Measurements from ENCODE around the gene USP54.
"Not testable (repeated sequence)": the region's sequence is repeated elsewhere in the genome, so short reads cannot be mapped to it uniquely, and the experiment has no call there.

Gene USP54

DNA sequence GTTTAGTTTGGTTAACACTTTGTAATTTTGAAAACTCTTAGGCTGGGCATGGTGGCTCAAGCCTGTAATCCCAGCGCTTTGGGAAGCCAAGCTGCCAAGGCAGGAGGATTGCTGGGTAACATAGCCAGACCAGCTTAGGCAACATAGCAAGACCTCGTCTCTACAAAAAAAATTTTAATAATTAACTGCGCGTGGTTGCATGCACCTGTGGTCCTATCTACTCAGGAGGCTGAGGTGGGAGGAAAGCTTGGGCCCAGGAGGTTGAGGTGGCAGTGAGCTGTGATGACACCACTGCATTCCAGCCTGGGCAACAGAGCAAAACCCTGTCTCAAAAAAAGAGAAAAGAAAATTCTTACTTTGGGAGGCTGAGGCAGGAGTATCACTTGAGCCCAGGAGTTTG lies 31.9 kb upstream of the USP54 start:
- Histone ChIP-seq H3K79me2 (ENCODE audit: insufficient read depth, low read length) (peaks cover 15% of the 10 kb centered on the region; the same call in 1 of the 2 replicates), H4K20me1 (ENCODE audit: insufficient read depth, low read length, poor library complexity, severe bottlenecking) (no peaks in the 10 kb centered on the region), H3K9me3 (ENCODE audit: insufficient read depth, low read depth, low read length) (no peaks in the 10 kb centered on the region), H2AFZ (ENCODE audit: low read length) (no peak overlapping the region), H3K27me3 (ENCODE audit: insufficient read depth, low read length, poor library complexity, severe bottlenecking) (no peaks in the 10 kb centered on the region), H3K9ac (ENCODE audit: low read depth, low read length, poor library complexity, severe bottlenecking) (no peak overlapping the region), H3F3A (ENCODE audit: low read depth) (no peaks in the 10 kb centered on the region), H3K36me3 (ENCODE audit: insufficient read depth, low read length) (no peaks in the 10 kb centered on the region), H3K9me2 (replicated peaks; ENCODE audit: low read depth, low read length) (no peaks in the 10 kb centered on the region), H3K4me3 (ENCODE audit: low read length, poor library complexity, severe bottlenecking) (no peak overlapping the region), H3K4me1 (ENCODE audit: insufficient read depth, low read length, poor library complexity, severe bottlenecking) (peaks cover 18% of the 10 kb centered on the region), H3K4me2 (ENCODE audit: low read depth, low read length, poor library complexity, severe bottlenecking) (no peak overlapping the region)
- TF ChIP-seq, protein P1, sequence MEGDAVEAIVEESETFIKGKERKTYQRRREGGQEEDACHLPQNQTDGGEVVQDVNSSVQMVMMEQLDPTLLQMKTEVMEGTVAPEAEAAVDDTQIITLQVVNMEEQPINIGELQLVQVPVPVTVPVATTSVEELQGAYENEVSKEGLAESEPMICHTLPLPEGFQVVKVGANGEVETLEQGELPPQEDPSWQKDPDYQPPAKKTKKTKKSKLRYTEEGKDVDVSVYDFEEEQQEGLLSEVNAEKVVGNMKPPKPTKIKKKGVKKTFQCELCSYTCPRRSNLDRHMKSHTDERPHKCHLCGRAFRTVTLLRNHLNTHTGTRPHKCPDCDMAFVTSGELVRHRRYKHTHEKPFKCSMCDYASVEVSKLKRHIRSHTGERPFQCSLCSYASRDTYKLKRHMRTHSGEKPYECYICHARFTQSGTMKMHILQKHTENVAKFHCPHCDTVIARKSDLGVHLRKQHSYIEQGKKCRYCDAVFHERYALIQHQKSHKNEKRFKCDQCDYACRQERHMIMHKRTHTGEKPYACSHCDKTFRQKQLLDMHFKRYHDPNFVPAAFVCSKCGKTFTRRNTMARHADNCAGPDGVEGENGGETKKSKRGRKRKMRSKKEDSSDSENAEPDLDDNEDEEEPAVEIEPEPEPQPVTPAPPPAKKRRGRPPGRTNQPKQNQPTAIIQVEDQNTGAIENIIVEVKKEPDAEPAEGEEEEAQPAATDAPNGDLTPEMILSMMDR (conservative IDR thresholded peaks at IDR 0.05; ENCODE audit: low read length) = no peak
- no peak for TF ChIP-seq EZH2phosphoT487 (IDR thresholded peaks at IDR 0.05; ENCODE audit: borderline replicate concordance)

DNA sequence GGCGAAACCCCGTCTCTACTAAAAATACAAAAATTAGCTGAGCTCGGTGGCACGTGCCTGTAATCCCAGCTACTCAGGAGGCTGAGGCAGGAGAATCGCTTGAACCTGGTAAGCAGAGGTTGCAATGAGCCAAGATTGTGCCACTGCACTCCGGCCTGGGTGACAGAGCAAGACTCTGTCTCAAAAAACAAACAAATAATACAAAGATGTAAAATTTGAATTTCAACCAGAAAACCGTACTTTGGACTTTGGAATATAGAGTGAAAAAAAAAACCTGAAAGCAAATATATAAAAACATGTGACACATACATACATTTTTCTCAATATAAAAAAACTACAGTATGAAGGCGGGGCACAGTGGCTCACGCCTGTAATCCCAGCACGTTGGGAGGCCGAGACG lies 29.8 kb upstream of the USP54 start:
- H3K27me3 ChIP-seq (ENCODE audit: insufficient read depth, low read length, poor library complexity, severe bottlenecking); H3K4me1 ChIP-seq (ENCODE audit: insufficient read depth, low read length, poor library complexity, severe bottlenecking); H3K79me2 ChIP-seq (ENCODE audit: insufficient read depth, low read length); H2AFZ ChIP-seq (ENCODE audit: low read length); H3K36me3 ChIP-seq (ENCODE audit: insufficient read depth, low read length); H3K4me3 ChIP-seq (ENCODE audit: low read length, poor library complexity, severe bottlenecking); H3K9ac ChIP-seq (ENCODE audit: low read depth, low read length, poor library complexity, severe bottlenecking); H4K20me1 ChIP-seq (ENCODE audit: insufficient read depth, low read length, poor library complexity, severe bottlenecking); H3F3A ChIP-seq (ENCODE audit: low read depth); H3K9me2 ChIP-seq (replicated peaks; ENCODE audit: low read depth, low read length); H3K9me3 ChIP-seq (ENCODE audit: insufficient read depth, low read depth, low read length); H3K4me2 ChIP-seq (ENCODE audit: low read depth, low read length, poor library complexity, severe bottlenecking): not testable (repeated sequence)

DNA sequence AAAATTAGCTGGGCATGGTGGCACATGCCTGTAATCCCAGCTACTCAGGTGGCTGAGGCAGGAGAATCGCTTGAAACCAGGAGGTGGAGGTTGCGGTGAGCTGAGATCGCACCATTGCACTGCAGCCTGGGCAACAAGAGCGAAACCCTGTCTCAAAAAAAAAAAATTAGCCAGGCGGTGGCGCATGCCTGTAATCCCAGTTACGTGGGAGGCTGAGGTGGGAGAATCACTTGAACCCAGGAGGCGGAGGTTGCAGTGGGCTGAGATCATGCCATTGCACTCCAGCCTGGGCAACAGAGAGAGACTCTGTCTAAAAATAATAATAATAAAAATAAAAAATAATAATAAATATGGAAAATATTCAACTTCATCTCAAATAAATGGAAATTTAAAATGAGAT lies 26.0 kb upstream of the USP54 start:
- H3K9me2 ChIP-seq (replicated peaks; ENCODE audit: low read depth, low read length); H4K20me1 ChIP-seq (ENCODE audit: insufficient read depth, low read length, poor library complexity, severe bottlenecking); H3K4me1 ChIP-seq (ENCODE audit: insufficient read depth, low read length, poor library complexity, severe bottlenecking); H3K27me3 ChIP-seq (ENCODE audit: insufficient read depth, low read length, poor library complexity, severe bottlenecking); H2AFZ ChIP-seq (ENCODE audit: low read length); H3K9ac ChIP-seq (ENCODE audit: low read depth, low read length, poor library complexity, severe bottlenecking); H3K36me3 ChIP-seq (ENCODE audit: insufficient read depth, low read length); H3F3A ChIP-seq (ENCODE audit: low read depth); H3K4me3 ChIP-seq (ENCODE audit: low read length, poor library complexity, severe bottlenecking); H3K79me2 ChIP-seq (ENCODE audit: insufficient read depth, low read length); H3K9me3 ChIP-seq (ENCODE audit: insufficient read depth, low read depth, low read length); H3K4me2 ChIP-seq (ENCODE audit: low read depth, low read length, poor library complexity, severe bottlenecking): not testable (repeated sequence)

DNA sequence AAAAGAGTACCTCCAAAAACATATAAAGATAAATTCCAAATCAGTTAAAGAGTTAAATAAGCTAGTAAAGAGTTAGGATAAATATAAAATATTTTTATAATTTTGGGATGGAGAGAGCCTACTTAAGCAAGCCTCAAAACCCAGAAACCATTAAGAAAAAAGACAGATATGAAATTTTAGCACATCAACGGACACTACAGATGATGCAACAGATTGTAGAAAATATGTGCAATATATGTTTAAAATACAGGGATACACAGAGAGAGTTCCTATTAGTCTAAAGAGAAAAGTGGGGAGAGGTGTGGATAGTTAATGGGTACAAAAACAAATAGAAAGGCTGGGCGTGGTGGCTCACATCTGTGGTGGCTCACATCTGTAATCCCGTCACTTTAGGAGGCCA lies 23.6 kb upstream of the USP54 start:
- no peaks in the 10 kb centered on the region for H3K9me2 ChIP-seq (replicated peaks; ENCODE audit: low read depth, low read length)
- H3K4me1 ChIP-seq (ENCODE audit: insufficient read depth, low read length, poor library complexity, severe bottlenecking) = no peaks in the 10 kb centered on the region
- H3F3A ChIP-seq (ENCODE audit: low read depth) = no peaks in the 10 kb centered on the region
- H3K79me2 ChIP-seq (ENCODE audit: insufficient read depth, low read length) = no peaks in the 10 kb centered on the region
- H2AFZ ChIP-seq (ENCODE audit: low read length) = no peak overlapping the region
- no peaks in the 10 kb centered on the region for H3K9me3 ChIP-seq (ENCODE audit: insufficient read depth, low read depth, low read length)
- no peak overlapping the region for H3K4me3 ChIP-seq (ENCODE audit: low read length, poor library complexity, severe bottlenecking)
- H3K9ac ChIP-seq (ENCODE audit: low read depth, low read length, poor library complexity, severe bottlenecking) = no peak overlapping the region
- H3K27me3 ChIP-seq (ENCODE audit: insufficient read depth, low read length, poor library complexity, severe bottlenecking) = no peaks in the 10 kb centered on the region
- no peaks in the 10 kb centered on the region for H3K36me3 ChIP-seq (ENCODE audit: insufficient read depth, low read length)
- H4K20me1 ChIP-seq (ENCODE audit: insufficient read depth, low read length, poor library complexity, severe bottlenecking) = no peaks in the 10 kb centered on the region
- no peak for TF ChIP-seq EZH2phosphoT487 (IDR thresholded peaks at IDR 0.05; ENCODE audit: borderline replicate concordance)
- TF ChIP-seq, protein P1 (conservative IDR thresholded peaks at IDR 0.05; ENCODE audit: low read length) = no peak
- H3K4me2 ChIP-seq (ENCODE audit: low read depth, low read length, poor library complexity, severe bottlenecking) = no peak overlapping the region
